B cell (primary cell): ENCODE measurements around the gene ANKRD10. TPM values are rescaled to one million over a fixed set of nuclear protein-coding genes. Genes with fewer than 3 reads are reported as not detected.

Source experiments
- ATAC-seq: fragments of 200-7000 bp; cut with Tn5 transposase; one replicate; pipeline ENCODE4 v1.10.0; 2021; ENCODE audit warnings: low read depth, mild to moderate bottlenecking, moderate number of reproducible peaks, moderate library complexity
- CTCF ChIA-PET: fragments of 350-600 bp; sonication (Branson Sonifier 250); formaldehyde crosslinking; loops from one replicate; lab custom pipeline; 2021; ENCODE audit warnings: antibody characterized with exemption, inconsistent platforms; lab: Charles Lee
- POLR2A ChIA-PET: fragments of 350-600 bp; sonication (Branson Sonifier 250); formaldehyde crosslinking; loops from one replicate; lab custom pipeline; 2021; ENCODE audit warnings: antibody characterized with exemption; lab: Charles Lee
- DNase-seq: peaks from one replicate; pipeline ENCODE4 v3.0.0; 2013
- H2AFZ ChIP-seq: 2 replicates; pipeline ENCODE4 v1.6.1; 2012; ENCODE audit warnings: mild to moderate bottlenecking, low read depth, low read length; ENCODE audit not compliant: insufficient read depth, poor library complexity, severe bottlenecking
- H3K27ac ChIP-seq, 2 donors: 1 replicate in 1 of 2; 2 replicates in 1 of 2; pipeline ENCODE4 v1.5.1; 2012 to 2013; ENCODE audit warnings: low read length in 2 of 2, mild to moderate bottlenecking in 2 of 2, moderate library complexity in 1 of 2
- H3K27me3 ChIP-seq, 4 experiments: fragments of 200-600 bp in 1 of 4; sonication (generic) in 1 of 4; replicated peaks in 1 of 4; 1 replicate in 2 of 4; 2 replicates in 2 of 4; pipeline versions ENCODE4 v1.6.1 to v1.7.0; 2013 to 2016; ENCODE audit warnings: low read length in 3 of 4, mild to moderate bottlenecking in 2 of 4, mixed read lengths in 1 of 4, moderate library complexity in 1 of 4; ENCODE audit not compliant: insufficient read depth in 4 of 4, control insufficient read depth in 3 of 4; ENCODE audit errors: control extremely low read depth in 1 of 4
- H3K36me3 ChIP-seq, 2 experiments: replicated peaks in 1 of 2; 1 replicate in 1 of 2; 2 replicates in 1 of 2; pipeline versions ENCODE4 v1.6.1 to v1.7.1; 2013; ENCODE audit warnings: low read length in 1 of 2; ENCODE audit not compliant: insufficient read depth in 2 of 2, control insufficient read depth in 1 of 2; ENCODE audit errors: control extremely low read depth in 1 of 2, extremely low read depth in 1 of 2
- H3K4me1 ChIP-seq, 2 donors: fragments of 200-600 bp in 1 of 2; sonication (generic) in 1 of 2; 1 replicate in 1 of 2; 2 replicates in 1 of 2; pipeline versions ENCODE4 v1.5.1 to v1.6.1; 2013 to 2017; ENCODE audit warnings: low read length in 2 of 2; ENCODE audit not compliant: control insufficient read depth in 2 of 2, insufficient read depth in 2 of 2
- H3K4me2 ChIP-seq: replicated peaks from 2 replicates; pipeline ENCODE3; 2012; ENCODE audit warnings: mild to moderate bottlenecking, low read depth, low read length; ENCODE audit not compliant: poor library complexity, severe bottlenecking
- H3K4me3 ChIP-seq, 5 experiments: fragments of 200-600 bp in 1 of 5; sonication (generic) in 1 of 5; 1 replicate in 3 of 5; 2 replicates in 2 of 5; pipeline versions ENCODE4 v1.5.1 to v1.7.0; 2011 to 2016; ENCODE audit warnings: low read length in 4 of 5, mild to moderate bottlenecking in 4 of 5, low read depth in 2 of 5, control low read depth in 1 of 5, moderate library complexity in 1 of 5; ENCODE audit not compliant: insufficient read depth in 1 of 5; ENCODE audit errors: control extremely low read depth in 1 of 5, extremely low read depth in 1 of 5
- H3K79me2 ChIP-seq: fragments of 200-600 bp; sonication (generic); one replicate; pipeline ENCODE4 v1.6.0; 2016; ENCODE audit warnings: low read length; ENCODE audit not compliant: control insufficient read depth, insufficient read depth
- H3K9ac ChIP-seq: fragments of 200-600 bp; sonication (generic); 2 replicates; pipeline ENCODE4 v1.6.1; 2017; ENCODE audit warnings: mild to moderate bottlenecking, low read length, moderate library complexity
- H3K9me3 ChIP-seq, 3 donors: one replicate each; pipeline versions ENCODE4 v1.6.1 to v1.7.1; 2013; ENCODE audit warnings: low read length in 2 of 3; ENCODE audit not compliant: control insufficient read depth in 2 of 3, insufficient read depth in 1 of 3; ENCODE audit errors: control extremely low read depth in 1 of 3
- H4K20me1 ChIP-seq: 2 replicates; pipeline ENCODE4 v1.6.0; 2012; ENCODE audit warnings: mild to moderate bottlenecking, low read length; ENCODE audit not compliant: insufficient read depth, control insufficient read depth, poor library complexity, severe bottlenecking
- H3K27ac Mint-ChIP-seq: one replicate; pipeline ENCODE4 v1.8.0; 2021; ENCODE audit warnings: mixed read lengths
- H3K27me3 Mint-ChIP-seq: one replicate; pipeline ENCODE4 v1.8.0; 2021; ENCODE audit warnings: mixed read lengths
- H3K4me1 Mint-ChIP-seq: one replicate; pipeline ENCODE4 v1.8.0; 2021; ENCODE audit warnings: mixed read lengths
- H3K4me3 Mint-ChIP-seq: one replicate; pipeline ENCODE4 v1.8.0; 2021; ENCODE audit warnings: mixed read lengths
- H3K9me3 Mint-ChIP-seq: one replicate; pipeline ENCODE4 v1.8.0; 2022; ENCODE audit warnings: mixed read lengths; ENCODE audit not compliant: insufficient read depth
- EZH2 ChIP-seq: IDR thresholded peaks from 2 replicates; pipeline ENCODE4 v1.6.1; 2012; ENCODE audit warnings: borderline replicate concordance, low read depth, mild to moderate bottlenecking, moderate library complexity, low read length; ENCODE audit not compliant: insufficient read depth, poor library complexity, severe bottlenecking
- WGBS: methylation state at CpG from one replicate; pipeline ENCODE4 v1.1.5; 2013; ENCODE audit warnings: missing lambda C conversion rate; ENCODE audit not compliant: insufficient coverage; 5-methylcytosine and 5-hydroxymethylcytosine counted together
- intact Hi-C: fragments of 100-400 bp; cut with micrococcal nuclease; formaldehyde crosslinking; loops from one replicate; pipeline ENCODE4 v1.10.0; 2022
- polyA plus RNA-seq: library from polyadenylated mRNA; depleted of rRNA; stranded (reverse); fragments of >200 nt; gene quantifications from 2 replicates; pipeline ENCODE4 v1.2.3, GENCODE V29; 2012
- total RNA-seq, 2 donors: library from RNA; stranded (reverse); fragments of 120-200 nt in 1 of 2; gene quantifications; 1 replicate in 1 of 2; 2 replicates in 1 of 2; pipeline versions ENCODE4 v1.2.3 to v1.2.4, GENCODE V29; 2013 to 2022
- TF ChIP-seq, protein P1 (sequence below): fragments of 200-600 bp; IDR thresholded peaks from one replicate; pipeline ENCODE4 v1.8.0; 2022; ENCODE audit warnings: antibody characterized with exemption, mild to moderate bottlenecking

ANKRD10 gene
- total and polyA plus RNA-seq, 2 donors (not counting 1 experiment from before 2014, with no cell fraction given): 142 to 256 TPM

- ChIA-PET POLR2A (no interaction called here), CTCF (interaction anchor here (0.7 kb wide), 1 partner anchor 18 kb away, joined by 3 read pairs; no protein-coding TSS in a partner anchor)
- H4K20me1 ChIP-seq: peaks cover 12% of the 10 kb centered on the region
- H3K4me1 ChIP-seq: no peaks in the 10 kb centered on the region
- H3K9ac ChIP-seq: no peak overlapping the region
- H3K4me2 ChIP-seq: no peak overlapping the region
- no peak overlapping the region for H3K27ac ChIP-seq
- H3K27me3 ChIP-seq: no peaks in the 10 kb centered on the region
- no peak for DNase-seq
- no peak overlapping the region for H3K4me3 Mint-ChIP-seq
- intact Hi-C loops: no loop called here
- no peak for TF ChIP-seq EZH2
- TF ChIP-seq, protein P1, sequence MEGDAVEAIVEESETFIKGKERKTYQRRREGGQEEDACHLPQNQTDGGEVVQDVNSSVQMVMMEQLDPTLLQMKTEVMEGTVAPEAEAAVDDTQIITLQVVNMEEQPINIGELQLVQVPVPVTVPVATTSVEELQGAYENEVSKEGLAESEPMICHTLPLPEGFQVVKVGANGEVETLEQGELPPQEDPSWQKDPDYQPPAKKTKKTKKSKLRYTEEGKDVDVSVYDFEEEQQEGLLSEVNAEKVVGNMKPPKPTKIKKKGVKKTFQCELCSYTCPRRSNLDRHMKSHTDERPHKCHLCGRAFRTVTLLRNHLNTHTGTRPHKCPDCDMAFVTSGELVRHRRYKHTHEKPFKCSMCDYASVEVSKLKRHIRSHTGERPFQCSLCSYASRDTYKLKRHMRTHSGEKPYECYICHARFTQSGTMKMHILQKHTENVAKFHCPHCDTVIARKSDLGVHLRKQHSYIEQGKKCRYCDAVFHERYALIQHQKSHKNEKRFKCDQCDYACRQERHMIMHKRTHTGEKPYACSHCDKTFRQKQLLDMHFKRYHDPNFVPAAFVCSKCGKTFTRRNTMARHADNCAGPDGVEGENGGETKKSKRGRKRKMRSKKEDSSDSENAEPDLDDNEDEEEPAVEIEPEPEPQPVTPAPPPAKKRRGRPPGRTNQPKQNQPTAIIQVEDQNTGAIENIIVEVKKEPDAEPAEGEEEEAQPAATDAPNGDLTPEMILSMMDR: no peak
- H3K9me3 ChIP-seq: no peaks in the 10 kb centered on the region
- H3K27me3 Mint-ChIP-seq: no peaks in the 10 kb centered on the region
- no peaks in the 10 kb centered on the region for H3K79me2 ChIP-seq
- WGBS: 100% methylated on average over 1 of the region's 2 CpGs
- H3K36me3 ChIP-seq: peaks cover 2 to 38% of the 10 kb centered on the region in 2 experiments
- H3K4me1 Mint-ChIP-seq: no peaks in the 10 kb centered on the region
- H3K4me3 ChIP-seq: no peak overlapping the region
- no peak overlapping the region for H3K27ac Mint-ChIP-seq
- no peak overlapping the region for H2AFZ ChIP-seq
- ATAC-seq: no peak
- no peaks in the 10 kb centered on the region for H3K9me3 Mint-ChIP-seq
Observed at GRCh38 chr13:110894086-110894485, 20.8 kb downstream of the ANKRD10 start.

GRCh38 chr13:110893571-110893970 is 21.3 kb downstream of the ANKRD10 start:
- no peak overlapping the region for H3K4me2 ChIP-seq
- no peak overlapping the region for H3K4me3 ChIP-seq
- H3K27me3 ChIP-seq: no peaks in the 10 kb centered on the region
- no peaks in the 10 kb centered on the region for H3K79me2 ChIP-seq
- no peak overlapping the region for H3K9ac ChIP-seq
- POLR2A ChIA-PET: no interaction called here
- TF ChIP-seq, protein P1: no peak
- TF ChIP-seq EZH2: no peak
- H2AFZ ChIP-seq: no peak overlapping the region
- no peaks in the 10 kb centered on the region for H3K9me3 ChIP-seq
- no peak for ATAC-seq
- Mint-ChIP-seq H3K4me1 (no peaks in the 10 kb centered on the region), H3K27ac (no peak overlapping the region), H3K27me3 (no peaks in the 10 kb centered on the region), H3K4me3 (no peak overlapping the region), H3K9me3 (no peaks in the 10 kb centered on the region)
- H3K4me1 ChIP-seq: no peaks in the 10 kb centered on the region
- CTCF ChIA-PET: no interaction called here
- intact Hi-C loops: no loop called here
- no peak for DNase-seq
- H4K20me1 ChIP-seq: peaks cover 12% of the 10 kb centered on the region
- H3K36me3 ChIP-seq: peaks cover 2 to 38% of the 10 kb centered on the region in 2 experiments
- WGBS: no CpG with 5 or more reads among the region's 2 CpGs
- no peak overlapping the region for H3K27ac ChIP-seq
